GM19099 (cell line): ENCODE results near the gene SLC9A8.

Source experiments
- POLR2A ChIP-seq: IDR thresholded peaks from 3 replicates; pipeline ENCODE4 v1.6.1; 2011; ENCODE audit warnings: low read depth; ENCODE audit not compliant: insufficient read length; ENCODE audit errors: extremely low read depth

The SLC9A8 gene

GRCh38 chr20:49907405-49908257 lies 95.0 kb downstream of the SLC9A8 start:
- no peak for TF ChIP-seq POLR2A

GRCh38 chr20:49908258-49908565 lies 95.6 kb downstream of the SLC9A8 start:
- no peak for TF ChIP-seq POLR2A

- no peak for TF ChIP-seq POLR2A
Measured at GRCh38 chr20:49909499-49910339, 97.1 kb downstream of the SLC9A8 start.

GRCh38 chr20:49910340-49910706 lies 97.7 kb downstream of the SLC9A8 start:
- TF ChIP-seq POLR2A, result no peak

GRCh38 chr20:49913399-49914047 lies 100.9 kb downstream of the SLC9A8 start:
- TF ChIP-seq POLR2A, result no peak

GRCh38 chr20:49914310-49915117 lies 101.9 kb downstream of the SLC9A8 start:
- no peak for TF ChIP-seq POLR2A

GRCh38 chr20:49915118-49915379 lies 102.4 kb downstream of the SLC9A8 start:
- TF ChIP-seq POLR2A, result no peak

- peak; percentile 85 for TF ChIP-seq POLR2A
Measured at GRCh38 chr20:49915380-49916145, 102.9 kb downstream of the SLC9A8 start, which contains the start of gene SPATA2. SPATA2 (minus strand) TSS chr20:49915529; CDS start chr20:49908490, 7,039 bp downstream.

GRCh38 chr20:49916146-49917002 lies 103.7 kb downstream of the SLC9A8 start:
- TF ChIP-seq POLR2A, result no peak

GRCh38 chr20:49918446-49918845 lies 105.8 kb downstream of the SLC9A8 start:
- no peak for TF ChIP-seq POLR2A

- TF ChIP-seq POLR2A, result no peak
Measured at GRCh38 chr20:49919009-49919408, 106.4 kb downstream of the SLC9A8 start.

GRCh38 chr20:49919461-49919860 lies 106.8 kb downstream of the SLC9A8 start:
- no peak for TF ChIP-seq POLR2A

- TF ChIP-seq POLR2A, result no peak
Measured at GRCh38 chr20:49924247-49924646, 111.6 kb downstream of the SLC9A8 start.
